WERI-Rb-1 (cell line): ENCODE results near the gene SETD7.
"Not testable (repeated sequence)": the region's sequence is repeated elsewhere in the genome, so short reads cannot be mapped to it uniquely, and the experiment has no call there.

Experiments
- DNase-seq: peaks from one replicate; pipeline ENCODE4 v3.0.0-alpha.2; 2020
- H3K27ac ChIP-seq: fragments of 250-450 bp; sonication (Bioruptor Pico); 2 replicates; pipeline ENCODE4 v1.5.1; 2020; ENCODE audit warnings: mild to moderate bottlenecking, moderate library complexity
- H3K27me3 ChIP-seq: fragments of 250-450 bp; sonication (Bioruptor Pico); 2 replicates; pipeline ENCODE4 v1.5.1; 2021; ENCODE audit warnings: mild to moderate bottlenecking, low read depth, moderate library complexity; ENCODE audit not compliant: insufficient read depth, severe bottlenecking
- H3K36me3 ChIP-seq: fragments of 250-450 bp; sonication (Bioruptor Pico); 2 replicates; pipeline ENCODE4 v1.5.1; 2020; ENCODE audit warnings: mild to moderate bottlenecking, moderate library complexity
- H3K4me3 ChIP-seq: 2 replicates; pipeline ENCODE4 v1.5.1; 2011; ENCODE audit warnings: low read depth, mild to moderate bottlenecking, control low read depth, low read length
- H3K9me3 ChIP-seq: fragments of 250-450 bp; sonication (Bioruptor Pico); 2 replicates; pipeline ENCODE4 v1.5.1; 2021; ENCODE audit warnings: mild to moderate bottlenecking, moderate library complexity; ENCODE audit not compliant: severe bottlenecking
- TF ChIP-seq, protein P1 (sequence below): IDR thresholded peaks from 2 replicates; pipeline ENCODE4 v1.5.1; 2011; ENCODE audit warnings: low read depth, mild to moderate bottlenecking, control low read depth, inconsistent platforms, low read length

The SETD7 gene

DNA sequence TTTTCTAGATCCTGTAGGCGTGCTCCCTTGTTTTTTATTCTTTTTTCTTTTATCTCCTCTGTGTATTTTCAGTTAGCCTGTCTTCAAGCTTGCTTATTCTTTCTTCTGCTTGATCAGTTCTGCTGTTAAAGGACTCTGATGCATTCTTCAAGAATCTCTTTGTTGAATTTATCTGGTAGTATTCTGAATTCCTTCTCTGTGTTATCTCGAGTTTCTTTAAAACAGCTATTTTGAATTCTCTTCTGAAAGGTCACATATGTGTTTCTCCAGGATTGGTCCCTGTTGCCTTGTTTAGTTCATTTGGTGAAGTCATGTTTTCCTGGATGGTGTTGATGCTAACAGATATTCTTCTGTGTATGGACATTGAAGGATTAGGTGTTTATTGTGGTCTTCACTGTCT is 86.8 kb downstream of the SETD7 start:
- H3K4me3 ChIP-seq = no peak overlapping the region
- H3K27ac ChIP-seq = no peak overlapping the region
- peaks cover 4% of the 10 kb centered on the region for H3K9me3 ChIP-seq
- no peaks in the 10 kb centered on the region for H3K27me3 ChIP-seq
- no peak for DNase-seq
- TF ChIP-seq, protein P1, sequence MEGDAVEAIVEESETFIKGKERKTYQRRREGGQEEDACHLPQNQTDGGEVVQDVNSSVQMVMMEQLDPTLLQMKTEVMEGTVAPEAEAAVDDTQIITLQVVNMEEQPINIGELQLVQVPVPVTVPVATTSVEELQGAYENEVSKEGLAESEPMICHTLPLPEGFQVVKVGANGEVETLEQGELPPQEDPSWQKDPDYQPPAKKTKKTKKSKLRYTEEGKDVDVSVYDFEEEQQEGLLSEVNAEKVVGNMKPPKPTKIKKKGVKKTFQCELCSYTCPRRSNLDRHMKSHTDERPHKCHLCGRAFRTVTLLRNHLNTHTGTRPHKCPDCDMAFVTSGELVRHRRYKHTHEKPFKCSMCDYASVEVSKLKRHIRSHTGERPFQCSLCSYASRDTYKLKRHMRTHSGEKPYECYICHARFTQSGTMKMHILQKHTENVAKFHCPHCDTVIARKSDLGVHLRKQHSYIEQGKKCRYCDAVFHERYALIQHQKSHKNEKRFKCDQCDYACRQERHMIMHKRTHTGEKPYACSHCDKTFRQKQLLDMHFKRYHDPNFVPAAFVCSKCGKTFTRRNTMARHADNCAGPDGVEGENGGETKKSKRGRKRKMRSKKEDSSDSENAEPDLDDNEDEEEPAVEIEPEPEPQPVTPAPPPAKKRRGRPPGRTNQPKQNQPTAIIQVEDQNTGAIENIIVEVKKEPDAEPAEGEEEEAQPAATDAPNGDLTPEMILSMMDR = no peak
- peaks cover 15% of the 10 kb centered on the region for H3K36me3 ChIP-seq

DNA sequence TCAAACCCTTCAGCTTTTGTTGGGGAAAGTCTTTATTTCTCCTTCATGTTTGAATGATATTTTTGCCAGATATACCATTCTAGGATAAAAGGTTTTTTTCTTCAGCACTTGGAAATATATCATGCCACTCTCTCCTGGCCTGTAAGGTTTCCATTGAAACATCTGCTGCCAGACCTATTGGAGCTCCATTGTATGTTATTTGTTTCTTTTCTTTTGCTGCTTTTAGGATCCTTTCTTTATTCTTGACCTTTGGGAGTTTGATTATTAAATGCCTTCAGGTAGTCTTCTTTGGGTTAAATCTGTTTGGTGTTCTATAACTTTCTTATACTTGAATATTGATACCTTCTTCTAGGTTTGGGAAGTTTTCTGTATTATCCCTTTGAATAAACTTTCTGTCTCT is 87.3 kb downstream of the SETD7 start:
- H3K9me3 ChIP-seq, H3K27me3 ChIP-seq, H3K27ac ChIP-seq, DNase-seq, H3K4me3 ChIP-seq: not testable (repeated sequence)
- H3K36me3 ChIP-seq = peaks cover 12% of the 10 kb centered on the region

DNA sequence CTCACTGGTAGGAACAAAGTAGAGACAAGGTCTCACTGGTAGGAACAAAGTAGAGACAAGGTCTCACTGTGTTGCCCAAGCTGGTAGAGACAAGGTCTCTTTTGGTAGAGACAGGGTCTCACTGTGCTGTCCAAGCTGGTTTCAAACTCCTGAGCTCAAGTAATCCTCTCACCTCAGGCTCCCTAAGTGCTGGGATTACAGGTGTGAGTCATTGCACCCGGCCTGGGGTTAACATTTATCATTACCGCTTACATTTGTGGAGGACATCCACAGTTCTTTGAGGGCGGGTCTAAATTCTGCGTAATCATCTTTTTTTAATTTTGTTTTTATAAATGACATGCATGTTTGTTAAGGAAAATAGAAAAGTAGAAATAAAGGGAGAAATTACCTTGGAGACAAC is 90.1 kb downstream of the SETD7 start:
- Histone ChIP-seq H3K27ac (no peak overlapping the region), H3K36me3 (no peaks in the 10 kb centered on the region), H3K27me3 (no peaks in the 10 kb centered on the region), H3K4me3 (no peak overlapping the region), H3K9me3 (no peaks in the 10 kb centered on the region)
- DNase-seq = no peak
- TF ChIP-seq, protein P1 = no peak

DNA sequence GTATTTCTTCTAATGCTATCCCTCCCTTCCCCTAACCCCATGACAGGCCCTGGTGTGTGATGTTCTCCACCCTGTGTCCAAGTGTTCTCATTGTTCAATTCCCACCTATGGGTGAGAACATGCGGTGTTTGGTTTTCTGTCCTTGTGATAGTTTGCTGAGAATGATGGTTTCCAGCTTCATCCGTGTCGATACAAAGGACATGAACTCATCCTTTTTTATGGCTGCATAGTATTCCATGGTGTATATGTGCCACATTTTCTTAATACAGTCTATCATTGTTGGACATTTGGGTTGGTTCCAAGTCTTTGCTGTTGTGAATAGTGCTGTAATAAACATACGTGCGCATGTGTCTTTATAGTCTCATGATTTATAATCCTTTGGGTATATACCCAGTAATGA is 91.5 kb downstream of the SETD7 start:
- not testable (repeated sequence) for H3K36me3 ChIP-seq, H3K27me3 ChIP-seq, H3K9me3 ChIP-seq, H3K4me3 ChIP-seq, DNase-seq, H3K27ac ChIP-seq

DNA sequence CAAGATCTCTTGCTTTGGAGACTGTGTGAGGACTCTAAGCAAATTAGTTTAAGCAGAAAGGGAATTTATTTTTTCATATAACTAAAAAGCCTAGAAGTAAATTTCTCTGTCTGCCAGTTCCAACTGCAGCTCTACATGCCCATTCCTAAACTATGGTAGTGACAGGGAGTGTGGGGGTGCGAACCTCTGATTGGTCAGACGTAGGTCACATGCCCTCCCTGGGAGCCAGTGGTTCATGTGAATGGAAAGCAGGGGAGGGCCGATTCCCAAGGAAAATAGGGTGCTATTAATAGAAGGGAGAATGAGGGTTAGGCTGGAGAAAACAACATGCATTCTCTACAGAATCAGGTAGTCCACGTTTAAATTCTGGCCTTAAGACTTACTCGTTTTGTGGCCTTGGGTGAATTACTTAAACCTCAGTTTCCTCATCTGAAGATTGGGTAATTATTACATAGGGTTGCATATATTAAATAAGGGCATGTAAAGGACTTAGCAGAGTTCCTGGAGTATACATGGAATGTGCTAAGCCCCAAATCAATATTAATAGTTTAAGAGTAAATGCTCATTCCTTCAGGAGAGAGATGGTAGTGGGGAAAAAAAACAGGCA is 94.9 kb downstream of the SETD7 start:
- H3K4me3 ChIP-seq = no peak overlapping the region
- no peaks in the 10 kb centered on the region for H3K9me3 ChIP-seq
- H3K27me3 ChIP-seq = no peaks in the 10 kb centered on the region
- H3K36me3 ChIP-seq = no peaks in the 10 kb centered on the region
- no peak overlapping the region for H3K27ac ChIP-seq
- no peak for DNase-seq
- TF ChIP-seq, protein P1 = no peak

DNA sequence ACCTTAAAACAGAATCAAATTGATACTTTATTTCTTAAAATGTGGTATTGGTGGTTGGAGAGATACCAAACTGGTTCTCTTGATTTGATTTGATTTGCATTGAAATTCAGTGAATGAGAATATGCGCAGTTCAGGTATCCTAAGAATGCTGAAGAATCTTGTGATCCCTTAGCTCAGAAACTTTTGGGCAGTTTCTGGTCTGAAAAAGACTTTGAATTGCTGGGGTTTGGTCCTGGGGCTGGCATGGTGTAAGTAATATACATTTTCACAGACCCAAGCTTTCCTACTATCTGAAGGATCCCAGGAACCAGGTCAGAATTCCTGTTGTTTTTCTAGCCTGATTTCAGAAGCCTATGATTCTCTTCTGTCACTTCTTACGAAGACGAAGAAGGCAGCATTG is 95.5 kb downstream of the SETD7 start:
- TF ChIP-seq, protein P1 = no peak
- H3K27me3 ChIP-seq = no peaks in the 10 kb centered on the region
- H3K27ac ChIP-seq = no peak overlapping the region
- H3K4me3 ChIP-seq = no peak overlapping the region
- no peaks in the 10 kb centered on the region for H3K9me3 ChIP-seq
- H3K36me3 ChIP-seq = no peaks in the 10 kb centered on the region
- no peak for DNase-seq

DNA sequence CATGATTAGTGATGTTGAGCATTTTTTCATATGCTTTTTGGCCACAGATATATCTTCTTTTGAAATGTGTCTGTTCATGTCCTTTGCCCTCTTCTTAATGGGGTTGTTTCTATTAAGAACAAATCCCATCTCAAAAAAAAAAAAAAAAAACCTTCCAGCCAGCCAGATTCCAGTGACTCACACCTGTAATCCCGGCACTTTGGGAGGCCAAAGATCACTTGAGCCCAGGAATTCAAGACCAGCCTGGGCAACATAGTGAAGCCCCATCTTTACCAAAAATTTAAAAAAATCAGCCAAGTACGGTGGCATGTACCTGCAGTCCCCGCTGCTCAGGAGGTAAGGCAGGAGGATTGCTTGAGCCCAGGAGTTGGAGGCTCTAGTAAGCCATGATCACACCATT is 97.0 kb downstream of the SETD7 start:
- TF ChIP-seq, protein P1 = no peak
- no peak for DNase-seq
- no peak overlapping the region for H3K4me3 ChIP-seq
- no peaks in the 10 kb centered on the region for H3K27me3 ChIP-seq
- H3K36me3 ChIP-seq = no peaks in the 10 kb centered on the region
- H3K27ac ChIP-seq = no peak overlapping the region
- H3K9me3 ChIP-seq = no peaks in the 10 kb centered on the region
